ENCODE data around the gene SLC45A3. TPM values are rescaled to one million over a fixed set of nuclear protein-coding genes. Genes with fewer than 3 reads are reported as not detected.

Gene SLC45A3
- total and polyA plus RNA-seq, 2 of the 8 experiments (the other 6 are each of a cell fraction or from before 2014, with no cell fraction given) = 13.0 to 14.3 TPM

GRCh38 chr1:205629751-205630150 lies 50.6 kb downstream of the SLC45A3 start:
- Histone ChIP-seq H3K56ac (replicated peaks; ENCODE audit: insufficient read length, low read depth, low read length) (no peak overlapping the region), H4K5ac (ENCODE audit: insufficient read length, low read depth, low read length) (no peak overlapping the region), H2BK20ac (ENCODE audit: low read length) (no peak overlapping the region), H2BK120ac (replicated peaks; ENCODE audit: low read depth, low read length) (no peak overlapping the region), H3K9ac (replicated peaks in 1 of 4; ENCODE audit: extremely low read depth in 1 of 4, low read depth in 3 of 4, low read length in 3 of 4) (no peak overlapping the region), H4K91ac (replicated peaks; ENCODE audit: insufficient read length, low read length) (no peak overlapping the region), H3K4me2 (ENCODE audit: insufficient read depth in 1 of 2, low read depth in 2 of 2, low read length in 2 of 2) (peak overlapping the region; percentile 58 to 86; a peak in 2 of 4 replicates), H2BK12ac (ENCODE audit: low read depth, low read length) (no peak overlapping the region), H3K4me3 (ENCODE audit: extremely low read depth in 1 of 4, insufficient read depth in 2 of 4, low read depth in 3 of 4, low read length in 4 of 4) (peak overlapping the region in 1 of 4 experiments; percentile 78; a peak in 2 of 8 replicates), H3K27ac (ENCODE audit: low read depth, low read length) (no peak overlapping the region), H2AK5ac (ENCODE audit: low read depth, low read length) (no peak overlapping the region), H3K4ac (replicated peaks; ENCODE audit: insufficient read length, low read depth, low read length) (no peak overlapping the region), H4K8ac (ENCODE audit: extremely low read depth, insufficient read depth, low read length) (no peak overlapping the region), H3K9me3 (ENCODE audit: insufficient read depth in 2 of 2, low read depth in 1 of 2, low read length in 1 of 2) (no peaks in the 10 kb centered on the region), H2AFZ (ENCODE audit: low read length) (no peak overlapping the region), H3K36me3 (ENCODE audit: control insufficient read depth in 2 of 4, insufficient read depth in 4 of 4, low read length in 3 of 4) (no peaks in the 10 kb centered on the region), H3K79me1 (ENCODE audit: low read depth, low read length) (peaks cover 3% of the 10 kb centered on the region; the same call in 1 of the 2 replicates), H4K20me1 (replicated peaks in 1 of 2; ENCODE audit: control insufficient read depth in 1 of 2, insufficient read depth in 2 of 2, low read length in 2 of 2) (peaks cover 0 to 4% of the 10 kb centered on the region in 2 experiments), H3K18ac (ENCODE audit: extremely low read depth, low read length) (no peak overlapping the region), H2BK15ac (ENCODE audit: low read length) (no peak overlapping the region), H3K79me2 (ENCODE audit: control insufficient read depth in 1 of 2, insufficient read depth in 2 of 2, low read length in 2 of 2) (peaks cover 12 to 56% of the 10 kb centered on the region in 2 experiments), H3K4me1 (replicated peaks in 1 of 4; ENCODE audit: control insufficient read depth in 3 of 4, insufficient read depth in 4 of 4, low read length in 3 of 4) (no peaks in the 10 kb centered on the region; a peak in 2 of 7 replicates), H3K27me3 (replicated peaks in 1 of 4; ENCODE audit: control insufficient read depth in 3 of 4, extremely low read depth in 1 of 4, insufficient read depth in 3 of 4, low read length in 3 of 4) (no peaks in the 10 kb centered on the region), H2BK5ac (ENCODE audit: low read depth, low read length) (no peak overlapping the region), H3K14ac (ENCODE audit: insufficient read length) (no peak overlapping the region), H3K23ac (ENCODE audit: insufficient read length) (no peak overlapping the region), H3K23me2 (ENCODE audit: low read depth, low read length) (peaks cover 3% of the 10 kb centered on the region; the same call in 1 of the 2 replicates)
- no peak for DNase-seq (ENCODE audit: low read depth in 1 of 2, low spot score in 2 of 2)
- 87% methylated on average over 6 of the region's 6 CpGs; no CpG with 5 or more reads in 1 of the 2 experiments for WGBS, 2 experiments (ENCODE audit: extremely low coverage in 1 of 2, insufficient coverage in 1 of 2, insufficient read length in 1 of 2, insufficient replicate concordance in 2 of 2, low coverage in 1 of 2, low lambda C conversion rate in 2 of 2, missing lambda C conversion rate in 1 of 2)
- POLR2A ChIA-PET (ENCODE audit: partially characterized antibody) = interaction anchor here (1.0 to 3.5 kb wide), 2 partner anchors 11 to 41 kb away, joined by 3 to 18 read pairs; no protein-coding TSS in a partner anchor
- CTCF ChIA-PET (ENCODE audit: partially characterized antibody) = interaction anchor here (0.5 to 19.2 kb wide), 7 partner anchors 12 to 207 kb away, joined by 3 to 282 read pairs (median 4); no protein-coding TSS in a partner anchor
- FAIRE-seq = no peak
- TF ChIP-seq BCL11A (IDR thresholded peaks at IDR 0.05; ENCODE audit: low read depth in 2 of 2, low read length in 2 of 2) (no peak), NRF1 (IDR thresholded peaks at IDR 0.05; ENCODE audit: low read depth, low read length) (no peak)

Measured in H1 (cell line).